Kidney capillary endothelial cell (primary cell): ENCODE results near the gene OR6C6.
"Not testable (repeated sequence)": the region's sequence is repeated elsewhere in the genome, so short reads cannot be mapped to it uniquely, and the experiment has no call there.

Source experiments
- DNase-seq: peaks from one replicate; pipeline ENCODE4 v3.0.0-alpha.2; 2018; ENCODE audit warnings: low spot score

OR6C6 gene

DNA sequence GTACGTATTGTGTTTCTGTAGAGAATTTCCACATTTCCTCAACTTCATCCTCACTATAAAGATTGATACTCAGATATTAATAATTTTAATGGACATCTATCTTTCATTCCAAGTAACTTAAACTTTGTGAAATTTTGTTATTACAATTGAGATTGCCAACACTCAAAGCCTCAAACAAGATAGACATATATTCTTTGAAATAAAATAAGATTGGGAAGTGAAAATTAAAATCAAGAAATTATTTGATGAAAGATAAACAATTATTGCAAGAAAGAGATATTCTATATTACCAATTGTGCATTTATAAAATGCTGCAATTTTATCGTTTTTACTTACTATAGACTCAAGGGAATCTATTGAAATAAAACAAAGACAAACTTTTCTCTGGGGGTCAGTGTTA, at the start of gene OR6C6:
OR6C6 (minus strand) TSS at position 101 of the 400 bp plus-strand sequence. CDS start 1,337 bp downstream, outside the sequence.
- DNase-seq = no peak

DNA sequence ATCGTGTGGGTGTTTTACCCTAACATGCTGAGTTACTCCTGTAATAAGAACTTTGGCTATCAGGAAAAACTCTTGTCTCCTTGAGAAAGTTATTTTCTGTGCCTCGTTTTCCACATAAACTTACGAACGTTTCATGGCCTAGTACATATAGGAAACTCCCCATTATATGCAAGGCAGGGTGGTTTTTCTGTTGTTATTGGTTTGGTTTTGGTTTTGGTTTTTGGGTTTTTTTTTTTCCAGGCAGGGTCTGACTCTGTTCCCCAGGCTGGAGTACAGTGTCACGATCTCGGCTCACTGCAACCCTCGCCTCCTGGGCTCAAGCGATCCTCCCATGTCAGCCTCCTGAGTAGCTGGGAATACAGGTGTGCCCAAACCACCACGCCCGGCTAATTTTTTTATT, 39.6 kb upstream of the OR6C6 start:
- DNase-seq = no peak

- DNase-seq = no peak
These were observed 34.1 kb upstream of the OR6C6 start, which contains the start of gene OR6C3 for GRCh38 chr12:55330446-55330845. Gene OR6C3 (plus strand): TSS chr12:55330746. CDS start chr12:55331701, 955 bp downstream.

- DNase-seq = not testable (repeated sequence)
These were observed 29.4 kb upstream of the OR6C6 start for GRCh38 chr12:55325801-55326200.

DNA sequence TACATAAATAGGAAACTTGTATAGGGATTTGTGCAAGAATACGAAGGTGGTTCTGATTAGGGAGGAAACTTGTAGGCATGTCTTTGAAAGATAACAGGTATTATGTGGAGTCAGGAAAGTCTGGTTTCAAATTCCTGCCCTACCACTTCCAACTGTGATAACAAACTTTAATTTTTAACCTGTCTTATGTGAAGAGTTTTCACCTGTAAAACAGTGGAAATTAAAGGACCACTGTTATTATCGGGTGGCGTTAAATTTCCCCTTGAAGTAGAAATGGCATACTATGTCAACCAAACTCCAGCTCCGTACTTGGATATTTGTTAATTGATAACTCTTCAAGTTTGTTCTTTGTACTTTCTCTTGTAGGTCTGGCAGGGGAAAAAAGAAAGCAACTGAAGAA, 23.8 kb upstream of the OR6C6 start:
- DNase-seq = no peak

DNA sequence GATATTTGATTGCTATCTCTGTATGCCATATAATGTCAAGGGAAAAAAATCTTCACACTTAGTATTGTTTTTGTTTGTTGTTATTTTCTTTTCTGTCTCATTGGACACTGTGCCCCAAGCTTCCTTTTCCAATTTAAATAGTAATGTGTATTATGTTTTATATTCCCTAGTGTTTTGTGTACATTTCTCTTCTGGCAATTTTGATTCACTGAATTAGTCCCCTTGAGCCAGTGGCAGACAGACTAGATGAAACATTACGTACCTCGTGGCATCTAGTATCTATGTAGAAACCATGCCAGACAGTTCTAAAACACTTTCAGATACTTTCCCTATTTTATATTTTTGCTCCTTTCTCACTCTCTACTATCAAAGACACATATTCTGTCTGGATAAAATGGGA, 17.7 kb upstream of the OR6C6 start, which contains the start of gene OR6C1:
OR6C1 (plus strand) TSS at position 301 of the 400 bp plus-strand sequence. CDS start 6,257 bp downstream, outside the sequence.
- DNase-seq = no peak

GRCh38 chr12:55289999-55290398, 6.4 kb downstream of the OR6C6 start:
- no peak for DNase-seq

GRCh38 chr12:55280991-55281390, 15.4 kb downstream of the OR6C6 start:
- no peak for DNase-seq

- DNase-seq = no peak
These were observed 38.1 kb downstream of the OR6C6 start for GRCh38 chr12:55258303-55258702.

DNA sequence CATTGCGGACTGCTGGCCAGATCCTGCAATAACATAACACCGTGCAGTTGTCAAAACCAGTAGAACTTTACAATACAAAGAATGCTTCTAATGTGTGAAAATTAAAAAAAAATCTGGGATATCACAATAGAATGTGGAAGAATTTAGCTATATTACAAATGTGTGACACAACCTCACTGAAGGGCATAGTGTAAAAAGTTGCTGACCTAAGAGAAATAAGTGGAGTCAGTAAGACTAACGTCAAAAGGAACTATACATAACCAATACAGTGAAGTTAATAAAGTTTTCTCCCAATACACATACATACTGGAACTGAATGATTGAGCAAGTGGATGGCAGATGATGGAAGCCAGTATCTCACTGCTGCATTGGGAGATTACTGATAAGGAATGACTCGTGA, 39.5 kb downstream of the OR6C6 start:
- no peak for DNase-seq

DNA sequence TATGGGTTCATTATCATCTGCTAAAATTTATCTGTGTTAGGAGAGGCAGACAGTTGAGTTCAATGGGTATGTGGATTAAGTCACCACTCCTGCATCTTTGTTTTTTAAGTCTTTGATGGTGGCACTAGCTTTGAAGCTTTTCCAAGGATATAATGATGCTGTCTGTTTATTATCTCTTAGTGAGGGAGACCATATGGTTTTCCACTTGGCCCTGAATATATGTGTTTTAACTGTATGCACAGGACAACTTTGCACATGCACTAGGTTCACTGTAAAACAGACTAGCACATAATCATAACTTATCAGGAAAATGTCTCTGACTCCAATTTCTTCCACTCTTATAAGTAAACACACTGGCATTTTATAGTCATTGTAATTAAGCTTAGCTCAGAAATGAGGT, 43.1 kb downstream of the OR6C6 start:
- no peak for DNase-seq

GRCh38 chr12:55250944-55251343, 45.4 kb downstream of the OR6C6 start:
- DNase-seq = no peak

DNA sequence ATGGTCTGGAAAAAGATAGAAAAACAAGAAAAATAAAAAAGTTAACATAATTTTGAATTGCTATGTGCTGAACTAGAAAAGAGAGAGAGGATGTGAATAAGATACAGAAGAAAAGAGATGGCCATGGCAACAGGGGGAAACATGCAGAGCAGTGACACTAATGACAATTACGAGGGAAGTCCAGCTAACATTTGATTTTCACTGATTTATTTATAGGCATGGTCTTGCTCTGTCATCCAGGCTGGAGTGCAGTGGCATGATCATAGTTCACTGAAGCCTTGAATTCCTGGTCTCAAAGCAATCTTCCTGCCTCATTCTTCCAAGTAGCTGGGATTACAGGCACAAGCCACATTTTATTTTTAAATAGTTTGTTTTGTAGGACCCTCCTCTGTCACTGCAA, 50.2 kb downstream of the OR6C6 start:
- DNase-seq = no peak

DNA sequence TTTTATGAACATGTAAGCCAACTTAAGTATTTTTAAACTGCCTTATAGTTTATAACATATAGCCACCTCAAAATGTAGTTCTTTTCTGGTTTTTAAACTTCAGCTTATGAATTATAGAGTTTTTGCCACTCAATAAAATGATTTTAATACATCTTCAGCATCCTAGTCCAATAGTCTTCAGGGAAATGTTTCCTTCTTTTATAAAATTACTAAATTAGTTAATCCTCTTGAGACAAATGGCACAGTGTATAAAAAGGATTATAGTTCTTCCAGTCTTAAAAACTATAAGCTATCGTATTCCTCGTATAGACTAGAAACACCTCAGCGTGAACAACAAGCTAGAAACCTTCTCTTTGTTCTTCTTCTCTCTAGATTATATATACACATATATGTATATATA, 52.1 kb downstream of the OR6C6 start, which contains the start of gene OR6C74:
OR6C74 (plus strand) TSS at position 301 of the 400 bp plus-strand sequence. CDS start 2,679 bp downstream, outside the sequence.
- DNase-seq = no peak
